ENCODE results near the gene ACKR4. TPM values are rescaled to one million over a fixed set of nuclear protein-coding genes. Genes with fewer than 3 reads are reported as not detected.
A peak's percentile ranks its signal among the peaks of the same experiment; 100 is the strongest.
"Not testable (repeated sequence)": the region's sequence is repeated elsewhere in the genome, so short reads cannot be mapped to it uniquely, and the experiment has no call there.

The ACKR4 gene
- total RNA-seq, 1 experiment from 2014 or later: not detected

DNA sequence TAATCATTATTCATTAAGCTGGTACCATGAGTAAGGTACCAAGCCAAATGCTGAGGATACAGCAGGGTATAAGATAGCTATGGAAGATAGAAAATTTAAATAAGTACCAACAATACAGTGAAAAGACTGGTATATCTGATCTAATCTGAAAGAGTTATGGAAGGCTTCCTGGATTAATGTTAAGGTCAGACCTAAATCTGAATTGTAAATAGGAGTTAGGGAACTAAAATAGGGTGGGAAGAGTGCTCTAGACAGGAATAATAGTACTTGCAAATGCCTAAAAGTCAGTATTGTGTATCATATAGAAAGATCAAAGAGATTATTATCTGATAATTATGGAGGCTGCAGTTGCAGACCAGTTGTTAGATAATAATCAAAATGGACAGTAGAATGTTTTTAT lies 2.6 kb upstream of the ACKR4 start:
- DNase-seq (ENCODE audit: low read depth): no peak

DNA sequence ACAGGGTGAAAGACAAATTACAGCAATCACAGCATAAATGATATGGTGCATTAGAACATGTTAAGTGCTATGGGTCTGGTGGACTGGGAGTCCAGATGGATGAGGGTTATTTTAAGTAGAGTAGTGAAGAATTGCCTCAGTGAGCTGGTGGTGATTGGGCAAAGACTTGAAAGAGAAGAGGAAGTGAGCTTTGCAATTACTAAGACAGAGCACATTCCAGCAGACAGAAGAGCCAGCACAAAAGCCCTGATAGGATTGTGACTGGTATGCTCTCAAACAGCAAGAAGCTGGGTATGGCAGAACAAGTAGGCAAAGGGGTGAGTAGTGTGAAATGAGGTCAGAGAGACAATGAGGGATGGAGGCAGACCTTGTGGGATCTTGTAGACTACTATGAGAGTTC lies 2.1 kb upstream of the ACKR4 start:
- peak; percentile 55 for DNase-seq (ENCODE audit: low read depth)

DNA sequence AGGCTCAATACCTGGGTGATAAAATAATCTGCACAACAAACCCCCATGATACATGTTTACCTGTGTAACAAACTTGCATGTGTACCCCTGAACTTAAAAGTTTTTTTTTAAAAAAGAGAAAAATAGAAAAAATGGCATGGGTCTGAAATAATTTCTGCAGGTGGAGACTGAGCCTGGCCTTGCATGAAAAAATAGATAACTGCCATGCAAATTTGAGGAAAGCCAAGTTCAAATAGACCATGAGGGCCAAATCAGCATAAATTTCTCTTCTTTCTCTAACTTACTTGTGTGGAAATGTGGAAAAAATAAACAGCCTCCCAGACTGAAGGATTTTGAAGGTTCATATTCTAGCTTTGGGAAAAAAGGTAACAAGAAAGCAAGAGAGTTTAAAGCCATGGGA lies 744 bp upstream of the ACKR4 start:
- no peak for DNase-seq (ENCODE audit: low read depth)

DNA sequence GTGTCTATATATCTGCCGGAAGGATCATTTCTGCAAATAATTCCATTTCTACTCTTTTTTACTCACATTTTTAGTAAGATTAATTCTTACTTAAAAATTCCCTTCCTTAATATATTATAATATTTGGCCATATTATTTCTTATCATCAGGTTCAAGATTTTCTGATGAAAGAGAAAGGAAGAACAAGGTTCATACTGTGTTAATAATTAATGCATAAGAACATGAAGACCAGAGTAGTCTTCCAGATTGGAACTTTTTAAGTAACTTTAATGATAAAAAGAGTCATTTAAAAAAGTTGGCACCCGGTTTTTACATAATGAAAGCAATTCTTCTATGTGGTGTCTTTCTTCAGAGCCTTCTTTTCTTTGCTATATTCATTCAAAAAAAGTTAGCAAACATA lies 590 bp downstream of the ACKR4 start:
- DNase-seq (ENCODE audit: low read depth): no peak

DNA sequence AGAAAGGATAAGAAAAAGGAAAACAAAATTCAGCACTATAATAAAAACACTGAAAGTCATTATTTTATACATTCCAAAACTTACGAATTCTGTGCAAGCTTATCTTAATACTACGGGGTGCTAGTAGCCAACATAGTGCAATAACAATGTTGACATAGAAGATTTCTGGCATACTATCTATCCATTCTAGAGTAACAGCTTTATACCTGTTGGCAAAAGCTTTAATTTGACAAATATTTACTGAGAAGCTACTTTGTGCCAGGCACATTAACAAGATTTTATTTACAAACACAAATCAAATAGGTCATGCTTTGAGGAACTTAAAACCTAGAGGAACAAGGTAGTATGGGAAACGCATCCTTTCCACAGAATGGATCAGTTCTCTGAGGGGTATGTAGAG lies 1.1 kb downstream of the ACKR4 start:
- no peak for DNase-seq (ENCODE audit: low read depth)

DNA sequence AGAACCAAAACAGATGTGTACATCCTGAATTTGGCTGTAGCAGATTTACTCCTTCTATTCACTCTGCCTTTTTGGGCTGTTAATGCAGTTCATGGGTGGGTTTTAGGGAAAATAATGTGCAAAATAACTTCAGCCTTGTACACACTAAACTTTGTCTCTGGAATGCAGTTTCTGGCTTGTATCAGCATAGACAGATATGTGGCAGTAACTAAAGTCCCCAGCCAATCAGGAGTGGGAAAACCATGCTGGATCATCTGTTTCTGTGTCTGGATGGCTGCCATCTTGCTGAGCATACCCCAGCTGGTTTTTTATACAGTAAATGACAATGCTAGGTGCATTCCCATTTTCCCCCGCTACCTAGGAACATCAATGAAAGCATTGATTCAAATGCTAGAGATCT lies 3.5 kb downstream of the ACKR4 start:
- not testable (repeated sequence) for DNase-seq (ENCODE audit: low read depth)

DNA sequence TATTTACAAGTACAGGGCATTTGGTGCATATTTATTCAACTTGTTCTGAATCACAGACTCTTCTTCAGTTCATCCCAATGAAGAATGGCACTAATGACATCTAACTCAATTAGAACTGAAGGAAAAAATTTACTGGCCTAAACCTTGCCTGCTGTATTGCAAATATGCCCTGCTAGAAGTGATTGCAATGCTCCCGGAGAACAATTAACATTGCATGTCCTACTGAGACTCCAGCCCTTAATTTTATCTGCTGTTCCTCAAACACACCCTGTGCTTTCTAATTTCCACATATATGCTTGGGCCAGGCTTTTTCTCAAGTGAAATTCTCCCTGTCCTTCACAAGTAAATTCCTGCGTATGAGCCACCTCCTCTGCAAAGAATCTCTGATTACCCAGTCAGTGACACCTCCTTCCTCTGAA lies 8.3 kb downstream of the ACKR4 start:
- DNase-seq (ENCODE audit: low read depth): no peak

DNA sequence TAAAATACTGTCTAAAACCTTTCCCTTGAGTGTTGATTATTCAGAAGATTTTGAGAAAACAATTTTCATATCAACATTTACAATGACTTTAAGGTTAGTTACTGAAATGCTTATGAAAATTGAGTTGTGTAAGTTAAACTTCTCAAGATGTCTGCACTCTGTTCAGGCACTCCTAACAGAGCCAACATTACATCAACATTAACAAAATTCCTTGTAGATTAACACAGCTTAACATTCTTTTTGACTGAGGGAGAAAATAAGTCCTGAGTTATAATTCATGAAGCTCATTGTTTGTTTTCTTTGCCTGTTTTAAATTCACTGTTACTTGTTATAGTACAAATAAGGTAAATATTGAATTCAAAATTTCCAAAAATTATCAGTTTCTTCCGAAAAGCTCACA lies 9.0 kb downstream of the ACKR4 start:
- DNase-seq (ENCODE audit: low read depth): no peak

DNA sequence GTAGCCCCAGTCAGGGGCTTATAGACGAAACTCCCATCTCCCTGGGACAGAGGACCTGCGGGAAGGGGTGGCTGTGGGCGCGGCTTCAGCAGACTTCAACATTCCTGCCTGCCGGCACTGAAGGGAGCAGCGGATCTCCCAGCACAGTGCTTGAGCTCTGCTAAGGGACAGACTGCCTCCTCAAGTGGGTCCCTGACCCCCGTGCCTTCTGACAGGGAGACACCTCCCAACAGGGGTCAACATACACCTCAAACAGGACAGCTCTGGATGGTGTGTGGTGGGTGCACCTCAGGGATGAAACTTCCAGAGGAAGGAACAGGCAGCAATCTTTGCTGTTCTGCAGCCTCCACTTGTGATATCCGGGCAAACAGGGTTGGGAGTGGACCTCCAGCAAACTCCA lies 9.6 kb downstream of the ACKR4 start:
- not testable (repeated sequence) for DNase-seq (ENCODE audit: low read depth)

DNA sequence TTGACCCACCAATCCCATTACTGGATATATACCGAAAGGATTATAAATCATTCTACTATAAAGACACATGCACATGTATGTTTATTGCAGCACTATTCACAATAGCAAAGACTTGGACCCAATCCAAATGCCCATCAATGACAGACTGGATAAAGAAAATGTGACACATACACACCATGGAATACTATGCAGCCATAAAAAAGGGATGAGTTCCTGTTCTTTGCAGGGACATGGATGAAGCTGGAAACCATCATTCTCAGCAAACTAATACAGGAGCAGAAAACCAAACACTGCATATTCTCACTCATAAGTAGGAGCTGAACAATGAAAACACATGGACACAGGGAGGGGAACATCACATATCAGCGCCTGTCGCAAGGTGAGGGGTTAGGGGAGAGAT lies 18.2 kb downstream of the ACKR4 start:
- not testable (repeated sequence) for DNase-seq (ENCODE audit: low read depth)

DNA sequence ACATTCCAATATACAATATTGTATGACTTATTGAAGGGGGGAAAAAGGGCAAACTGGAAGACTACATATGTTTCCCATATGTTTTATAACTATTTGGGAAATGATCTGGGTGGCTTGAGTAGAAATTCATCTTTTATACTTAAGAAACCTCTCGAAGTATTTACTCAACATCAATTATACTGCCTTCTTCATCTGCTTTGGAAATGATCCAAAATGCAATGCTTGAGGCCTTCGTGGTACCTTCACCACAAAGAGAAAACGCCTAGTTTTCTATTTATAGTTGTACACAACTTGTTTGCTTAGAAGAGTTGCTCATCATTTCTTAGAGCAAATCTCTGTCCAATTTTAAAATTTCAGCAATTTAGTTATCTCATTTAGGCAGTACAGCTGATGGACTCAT lies 18.8 kb downstream of the ACKR4 start:
- peak; percentile 45 for DNase-seq (ENCODE audit: low read depth)

DNA sequence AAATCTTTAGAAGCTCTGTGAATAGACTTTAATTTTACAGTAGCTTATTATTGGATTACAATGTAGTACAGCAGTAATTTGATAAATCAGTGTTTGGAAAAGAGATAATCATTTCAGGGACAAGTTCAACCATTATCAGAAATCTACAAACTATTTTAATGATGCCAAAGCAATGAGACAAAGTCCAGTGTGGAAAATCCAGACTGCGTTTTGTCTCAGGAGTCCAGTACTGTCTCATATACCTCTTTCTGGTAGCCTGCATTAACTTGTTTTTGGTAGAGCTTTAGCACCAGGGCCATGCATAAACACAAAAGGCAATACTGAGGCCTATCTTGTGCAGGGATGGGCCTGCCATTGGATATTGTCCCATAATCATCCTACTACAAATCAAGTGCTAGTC lies 19.7 kb downstream of the ACKR4 start:
- no peak for DNase-seq (ENCODE audit: low read depth)

DNA sequence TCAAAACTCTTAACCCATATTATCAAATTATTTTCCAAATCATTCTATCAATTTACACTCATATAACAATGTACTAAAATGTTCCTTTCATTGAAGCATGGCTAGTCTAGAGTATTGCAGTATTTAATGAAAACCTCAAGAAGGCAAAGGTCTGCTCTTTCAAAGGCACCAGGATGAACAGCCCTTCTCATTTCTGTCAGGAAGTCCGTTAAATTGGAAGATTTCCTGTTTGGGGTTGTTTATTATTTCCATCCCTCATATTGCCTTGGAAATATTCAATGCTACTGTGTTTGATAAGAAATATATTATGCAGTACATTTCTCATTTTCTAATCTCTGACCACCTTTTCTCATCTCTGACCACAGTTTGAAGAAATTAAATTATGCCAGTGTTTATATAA lies 25.1 kb downstream of the ACKR4 start:
- no peak for DNase-seq (ENCODE audit: low read depth)

DNA sequence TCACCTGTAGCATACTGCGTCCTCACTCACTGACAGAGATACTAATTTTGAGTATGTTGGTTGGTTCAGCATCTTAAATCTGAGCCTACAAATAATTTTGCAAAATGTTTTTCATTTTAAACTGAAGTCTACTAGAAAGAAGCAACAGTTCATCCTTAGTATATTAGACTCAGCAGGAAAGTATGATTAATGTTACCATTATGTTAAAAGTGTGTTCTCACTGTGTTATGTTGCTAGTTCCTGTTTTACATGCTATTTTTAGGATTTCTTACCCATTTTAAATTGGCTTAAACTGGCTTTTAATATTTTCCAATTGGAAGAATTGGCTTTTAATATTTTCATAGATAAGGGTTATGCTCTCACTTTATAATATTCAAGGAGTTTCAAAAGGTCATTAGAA lies 25.7 kb downstream of the ACKR4 start:
- DNase-seq (ENCODE audit: low read depth): no peak

DNA sequence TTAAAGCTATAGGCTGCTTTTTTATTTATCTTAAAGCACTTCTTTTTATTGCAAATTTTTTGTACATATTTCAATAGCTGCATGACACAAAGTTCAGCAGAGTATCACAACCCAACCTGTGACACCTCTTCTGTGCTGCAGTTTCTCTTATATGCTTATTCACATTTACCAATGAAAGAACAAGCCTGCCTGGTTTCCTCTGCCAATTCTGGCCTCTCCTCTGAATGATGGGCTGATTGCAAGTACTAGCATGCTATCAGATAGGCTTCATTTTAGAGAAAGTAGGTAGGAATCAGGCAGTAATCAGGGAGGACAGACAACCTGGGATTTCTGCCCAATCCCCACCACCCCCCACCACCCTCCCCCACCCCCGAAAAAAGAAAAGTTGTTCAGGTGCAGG lies 26.6 kb downstream of the ACKR4 start:
- DNase-seq (ENCODE audit: low read depth): no peak

DNA sequence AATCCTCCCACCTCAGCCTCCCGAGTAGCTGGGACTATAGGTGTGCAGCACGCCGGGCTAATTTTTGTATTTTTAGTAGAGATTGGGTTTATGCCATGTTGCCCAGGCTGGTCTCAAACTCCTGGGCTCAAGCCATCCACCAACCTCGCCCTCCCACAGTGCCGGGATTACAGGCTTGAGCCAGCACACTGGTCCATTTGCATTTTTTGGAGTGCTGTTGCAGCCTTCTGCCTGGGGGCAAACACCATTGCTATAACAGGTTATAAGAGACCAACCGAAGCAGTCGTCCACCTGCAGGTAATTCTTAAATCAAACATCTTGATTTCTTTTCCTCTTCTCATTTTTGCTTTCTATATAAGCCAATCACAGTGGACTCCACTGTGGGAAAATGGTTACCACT lies 27.7 kb downstream of the ACKR4 start:
- DNase-seq (ENCODE audit: low read depth): no peak

DNA sequence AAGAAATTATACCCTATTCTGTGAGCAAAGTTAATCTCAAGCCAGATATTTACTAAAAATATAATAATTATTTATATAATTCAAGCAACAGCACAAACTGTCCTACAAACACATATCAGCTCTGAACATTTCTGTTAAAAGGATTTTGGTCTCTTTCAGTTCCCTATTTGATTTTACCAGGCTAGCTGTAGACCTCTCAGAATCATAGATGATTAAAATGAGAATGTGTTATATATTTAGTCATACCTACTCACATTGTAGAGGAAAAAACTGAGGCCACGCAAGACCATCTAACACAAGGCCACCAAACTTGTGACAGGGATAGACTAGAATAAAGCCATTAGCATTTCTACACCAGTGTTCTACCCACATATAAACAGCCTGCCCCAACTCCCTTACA lies 28.5 kb downstream of the ACKR4 start:
- DNase-seq (ENCODE audit: low read depth): no peak

DNA sequence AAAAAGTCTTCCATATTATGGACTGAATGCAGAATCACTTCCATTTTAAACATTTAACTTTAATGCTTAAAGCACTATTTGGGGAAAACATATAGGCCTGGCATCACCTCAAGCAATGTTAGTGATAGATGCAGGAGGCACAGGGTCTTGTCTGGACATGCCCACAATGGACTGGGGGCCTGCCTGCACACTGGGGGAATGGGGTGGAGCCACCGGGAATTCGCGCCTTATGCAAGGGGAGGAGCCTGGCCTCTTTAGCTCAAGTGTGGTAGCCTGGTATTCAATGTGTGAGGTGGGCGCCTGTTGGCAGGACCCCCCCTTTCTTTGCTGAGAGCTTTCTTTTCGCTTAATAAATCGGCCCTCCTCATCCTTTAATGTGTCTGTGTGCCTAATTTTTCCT lies 29.9 kb downstream of the ACKR4 start:
- no peak for DNase-seq (ENCODE audit: low read depth)

DNA sequence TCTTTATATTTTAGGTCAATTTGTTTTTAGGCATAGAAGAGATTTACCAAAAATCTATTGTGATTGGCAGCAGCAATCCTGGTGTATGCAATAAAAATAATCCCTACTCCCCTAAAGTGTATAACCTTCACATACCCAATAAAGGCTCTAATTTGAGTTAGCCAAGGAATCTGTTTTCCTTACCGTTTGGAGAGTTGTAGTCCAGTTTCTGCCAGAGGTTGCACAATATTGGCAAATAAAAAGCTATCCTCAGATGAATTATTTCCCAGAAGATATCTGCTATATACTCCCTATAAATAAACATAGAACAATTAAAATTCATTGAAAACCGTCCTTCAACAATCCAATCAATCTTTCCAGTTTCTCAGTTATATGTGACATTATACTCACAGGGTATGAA lies 31.1 kb downstream of the ACKR4 start:
- DNase-seq (ENCODE audit: low read depth): no peak

DNA sequence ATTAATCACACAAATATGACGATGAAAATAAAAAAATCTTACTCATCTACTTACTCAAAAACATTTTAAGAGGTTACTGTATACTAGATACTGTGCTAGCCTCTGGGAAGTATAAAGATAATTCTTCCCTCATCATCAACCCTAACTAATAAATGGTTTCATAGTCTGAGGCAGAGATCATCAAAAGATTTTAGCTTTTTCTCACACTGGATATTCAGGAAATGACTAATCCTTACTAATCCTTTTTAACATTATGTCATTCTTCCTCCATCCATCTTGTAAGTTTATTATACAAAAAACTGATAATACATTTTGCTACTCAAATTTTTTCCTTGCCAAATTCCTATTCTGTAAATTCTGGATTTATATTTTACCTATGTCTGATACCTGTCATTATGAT lies 32.9 kb downstream of the ACKR4 start:
- DNase-seq (ENCODE audit: low read depth): peak; percentile 72

DNA sequence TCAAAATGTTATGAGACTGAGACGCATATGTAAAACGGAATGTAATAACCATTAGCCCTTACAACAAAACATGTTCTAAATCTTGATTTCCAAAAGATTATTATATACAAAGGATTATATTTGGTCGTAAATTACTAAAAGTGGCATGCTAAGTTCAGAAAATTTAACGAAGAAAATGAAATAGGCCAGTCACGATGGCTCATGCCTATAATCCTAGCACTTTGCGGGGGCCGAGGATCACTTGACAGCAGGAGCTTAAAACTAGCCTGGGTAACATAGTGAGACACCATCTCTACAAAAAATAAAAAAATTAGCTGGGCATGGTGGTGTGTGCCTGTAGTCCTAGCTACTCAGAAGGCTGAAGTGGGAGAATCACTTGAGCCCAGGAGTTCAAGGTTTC lies 33.5 kb downstream of the ACKR4 start:
- no peak for DNase-seq (ENCODE audit: low read depth)

DNA sequence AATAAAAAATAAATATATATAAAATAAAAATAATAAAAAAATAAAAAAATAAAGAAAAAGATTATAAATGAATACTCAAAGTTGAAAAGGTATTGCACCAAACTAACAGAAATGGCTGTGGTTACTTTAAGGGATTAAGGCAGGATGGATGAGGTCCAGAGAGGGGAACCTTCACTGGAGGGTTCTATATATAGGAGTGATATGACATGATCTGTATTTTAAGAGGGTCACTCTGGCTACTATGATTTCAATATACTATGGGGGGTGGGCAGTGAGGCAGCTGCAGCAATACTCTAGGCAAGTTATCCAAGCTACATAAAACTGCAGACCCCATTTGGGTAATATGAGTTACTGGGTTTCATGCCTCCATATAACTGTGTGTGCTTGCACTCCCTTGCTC lies 38.0 kb downstream of the ACKR4 start:
- DNase-seq (ENCODE audit: low read depth): no peak

DNA sequence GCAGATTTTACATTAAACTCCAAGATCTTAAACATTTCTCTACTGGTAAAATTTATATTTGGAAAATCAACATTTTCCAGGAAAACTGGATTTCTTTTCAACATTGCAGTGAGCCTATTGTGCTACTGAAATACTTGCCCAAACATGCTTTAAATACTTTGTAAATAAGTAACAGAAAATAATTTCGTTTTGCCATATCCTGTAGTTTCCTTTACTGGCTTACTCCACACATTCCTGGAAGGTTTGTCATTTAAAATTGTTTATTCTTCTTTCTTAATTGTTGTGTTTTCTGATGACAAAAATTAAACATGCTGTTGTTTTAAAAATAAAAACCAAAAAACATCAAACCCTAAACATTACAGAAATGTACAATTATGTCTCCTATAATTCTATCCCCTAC lies 40.5 kb downstream of the ACKR4 start:
- DNase-seq (ENCODE audit: low read depth): peak; percentile 44

DNA sequence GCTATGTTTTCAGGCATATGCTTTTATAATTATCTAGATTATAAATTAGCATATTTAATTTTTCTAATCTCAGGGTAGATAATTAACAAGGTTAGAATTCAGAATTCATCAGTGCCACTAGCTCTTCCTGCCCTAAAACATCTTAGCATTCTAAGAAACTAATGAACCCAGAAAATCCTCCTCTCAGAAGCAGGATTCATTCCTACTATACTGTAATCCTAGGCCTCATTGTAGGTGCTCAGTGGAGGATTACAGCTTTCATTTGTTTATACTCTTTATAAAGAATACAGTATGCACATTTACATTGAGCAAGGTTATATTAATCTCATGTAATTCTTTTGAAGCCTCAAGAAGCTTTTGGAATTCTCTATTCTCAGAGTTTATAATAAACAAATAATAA lies 41.6 kb downstream of the ACKR4 start:
- no peak for DNase-seq (ENCODE audit: low read depth)

DNA sequence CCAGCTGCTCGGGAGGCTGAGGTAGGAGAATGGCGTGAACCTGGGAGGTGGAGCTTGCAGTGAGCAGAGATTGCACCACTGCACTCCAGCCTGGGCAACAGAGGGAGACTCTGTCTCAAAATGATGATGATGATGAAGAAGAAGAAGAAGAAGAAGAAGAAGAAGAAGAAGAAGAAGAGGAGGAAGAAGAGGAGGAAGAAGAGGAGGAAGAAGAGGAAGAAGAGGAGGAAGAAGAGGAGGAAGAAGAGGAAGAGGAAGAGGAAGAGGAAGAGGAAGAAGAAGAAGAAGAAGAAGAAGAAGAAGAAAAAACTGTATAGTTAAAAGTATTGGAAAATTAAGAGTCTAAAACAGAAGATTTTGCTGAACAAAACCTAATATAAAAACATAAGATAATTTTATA lies 44.4 kb downstream of the ACKR4 start:
- not testable (repeated sequence) for DNase-seq (ENCODE audit: low read depth)

Measured in LHCN-M2 (cell line).